Adrenal gland (tissue), 12 donors: ENCODE measurements around the gene GRID1. TPM values are rescaled to one million over a fixed set of nuclear protein-coding genes. Genes with fewer than 3 reads are reported as not detected.

Experiments used
- DNase-seq, 7 donors: peaks; one replicate each; pipeline ENCODE4 v3.0.0-alpha.2; 2019 to 2020
- H3K27ac ChIP-seq, 5 donors: fragments of 200-600 bp; sonication (generic) in 4 of 5; 1 replicate in 3 of 5; 2 replicates in 2 of 5; pipeline versions ENCODE4 v1.5.1 to v1.8.0; 2016 to 2020; ENCODE audit warnings: mild to moderate bottlenecking in 1 of 5
- H3K27me3 ChIP-seq: fragments of 200-600 bp; 2 replicates; pipeline ENCODE4 v1.8.0; 2021
- H3K36me3 ChIP-seq, 2 donors: fragments of 200-600 bp; replicated peaks in 1 of 2; 1 replicate in 1 of 2; 2 replicates in 1 of 2; pipeline versions ENCODE4 v1.5.1 to v1.8.0; 2018 to 2022
- H3K4me1 ChIP-seq, 2 donors: fragments of 200-600 bp; replicated peaks in 1 of 2; 1 replicate in 1 of 2; 2 replicates in 1 of 2; pipeline versions ENCODE4 v1.5.1 to v1.8.0; 2018 to 2021
- H3K4me3 ChIP-seq, 4 donors: fragments of 200-600 bp; sonication (generic) in 3 of 4; one replicate each; pipeline ENCODE4 v1.5.1; 2016 to 2018
- H3K9me3 ChIP-seq, 3 donors: fragments of 200-600 bp; sonication (generic) in 1 of 3; replicated peaks in 1 of 3; 1 replicate in 2 of 3; 2 replicates in 1 of 3; pipeline versions ENCODE4 v1.5.1 to v1.8.0; 2016 to 2021
- CTCF ChIP-seq, 6 experiments: fragments of 450-650 bp in 4 of 6; fragments of 200-600 bp in 2 of 6; sonication (generic) in 1 of 6; IDR thresholded peaks; 1 replicate in 5 of 6; 2 replicates in 1 of 6; pipeline versions ENCODE4 v1.5.1 to v1.8.0; 2016 to 2021; ENCODE audit warnings: antibody characterized with exemption in 6 of 6, mild to moderate bottlenecking in 2 of 6, moderate library complexity in 1 of 6
- POLR2A ChIP-seq, 2 donors: fragments of 450-650 bp; IDR thresholded peaks; one replicate each; pipeline ENCODE4 v1.6.1; 2017; ENCODE audit warnings: antibody characterized with exemption in 2 of 2, mild to moderate bottlenecking in 2 of 2, moderate library complexity in 1 of 2
- WGBS, 4 donors: extraction: QIAGEN DNeasy Blood & Tissue Kit in 2 of 4; methylation state at CpG; one replicate each; pipeline versions ENCODE4 v1.1.5 to v1.1.7; 2013 to 2017; 5-methylcytosine and 5-hydroxymethylcytosine counted together
- intact Hi-C, 2 donors: fragments of 100-400 bp; cut with DNase I; formaldehyde crosslinking; loops; one replicate each; pipeline versions ENCODE4 v1.14.1 to v1.15.0; 2022 to 2023
- polyA plus RNA-seq, 3 donors: library from polyadenylated mRNA; stranded (reverse); fragments of 200-250 nt in 2 of 3; fragments of 350-450 nt in 1 of 3; fragmentation: Illumina TruSeq in 1 of 3; extraction: RNeasy Lipid Tissue Mini Kit (QIAGEN cat#74804) in 1 of 3; gene quantifications; one replicate each; pipeline ENCODE4 v1.2.3, GENCODE V29; 2013 to 2014
- total RNA-seq, 9 donors: library from RNA; depleted of rRNA in 4 of 9; stranded (reverse); fragments of >200 nt in 4 of 9; fragments of 120-200 nt in 1 of 9; fragmentation: NEBNext Ultra II Directional in 1 of 9; extraction: Animal tissue kit (Norgen Biotek cat#: 25700) in 1 of 9; gene quantifications; one replicate each; pipeline versions ENCODE4 v1.1.0 to v1.2.4, GENCODE V29; 2013 to 2023
- donor health status: healthy with polysubstance abuse.
- donor health status: Bipolar disorder and iron deficiency.
- donor health status: DM: yes; HTN: yes; CAD: no.
- donor health status: DM: no; HTN: no; CAD: no.
- donor health status: DM: no; HTN: no; CAD: no.
- donor health status: DM: yes; HTN: yes; CAD: no.

GRID1 gene
- total and polyA plus RNA-seq, 12 donors: 2.2 to 8.0 (median 4.1) TPM

DNA sequence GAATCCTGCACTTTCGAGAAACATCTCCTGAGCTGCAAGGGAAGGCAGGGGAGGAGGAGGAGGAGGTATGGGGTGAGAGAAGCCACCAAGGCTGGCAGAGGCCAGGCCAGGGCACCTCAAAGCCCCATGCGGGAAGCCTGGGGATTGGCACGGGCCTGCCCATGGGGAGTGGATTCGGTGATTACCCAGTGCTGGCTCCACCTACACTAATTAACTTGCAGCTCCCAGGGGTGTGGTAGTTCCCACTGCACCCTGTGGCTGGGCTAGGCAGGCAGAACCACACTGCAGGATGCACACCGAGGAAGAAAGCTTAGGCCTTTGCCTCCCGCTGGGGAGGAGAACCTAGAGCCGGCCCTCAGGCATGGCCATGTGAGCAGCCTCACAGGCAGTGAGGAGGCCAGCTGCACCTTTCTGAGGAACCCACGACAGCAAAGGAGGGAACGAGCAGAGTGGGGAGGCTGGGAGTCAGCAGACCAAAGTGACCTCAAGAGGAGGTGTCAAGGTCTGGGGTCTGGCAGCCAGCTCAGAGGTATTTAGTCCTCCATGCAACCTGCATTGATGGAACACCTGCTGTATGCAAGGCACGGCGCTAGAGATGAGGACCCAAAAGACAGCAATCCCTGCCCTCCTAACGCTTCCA is 27.2 kb downstream of the GRID1 start:
- Histone ChIP-seq H3K4me3 (no peak overlapping the region), H3K27ac (no peak overlapping the region), H3K27me3 (no peaks in the 10 kb centered on the region), H3K9me3 (no peaks in the 10 kb centered on the region), H3K36me3 (no peaks in the 10 kb centered on the region), H3K4me1 (peaks cover 0 to 3% of the 10 kb centered on the region in 2 donors)
- 76 to 84% (median 79%) methylated on average over 7 to 12 of the region's 12 CpGs for WGBS, 4 donors
- intact Hi-C loops: no loop called here
- TF ChIP-seq POLR2A (IDR thresholded peaks at IDR 0.05) (no peak), CTCF (IDR thresholded peaks at IDR 0.05) (no peak)
- no peak for DNase-seq

DNA sequence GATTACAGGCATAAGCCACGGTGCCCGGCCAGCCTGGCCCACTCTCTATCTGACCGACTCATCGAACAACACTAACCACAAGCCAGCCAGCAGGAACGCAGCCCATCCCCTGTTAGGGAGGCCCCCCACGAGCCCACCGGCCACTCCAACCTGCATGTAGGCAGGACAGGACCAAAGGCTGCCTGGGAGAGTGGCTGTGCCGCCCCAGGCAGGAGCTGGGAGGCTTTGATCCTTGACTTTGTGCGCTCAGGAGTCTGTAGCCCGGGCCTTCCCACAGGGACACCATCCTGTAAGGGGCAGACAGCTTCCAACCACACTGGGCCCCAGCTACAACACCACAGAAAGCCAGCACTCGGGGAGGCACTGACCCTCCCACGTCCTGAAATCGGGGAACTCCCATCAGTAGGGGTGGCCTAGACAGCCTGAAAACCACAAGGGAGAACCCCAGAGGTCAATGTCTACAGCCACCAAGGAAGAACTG is 29.4 kb downstream of the GRID1 start:
- H3K27ac ChIP-seq: no peak overlapping the region
- H3K4me1 ChIP-seq: no peaks in the 10 kb centered on the region
- WGBS, 4 donors: 72 to 95% (median 89%) methylated on average over 3 to 13 of the region's 13 CpGs
- H3K27me3 ChIP-seq: no peaks in the 10 kb centered on the region
- no peaks in the 10 kb centered on the region for H3K9me3 ChIP-seq
- no peak for TF ChIP-seq CTCF (IDR thresholded peaks at IDR 0.05)
- no peak for TF ChIP-seq POLR2A (IDR thresholded peaks at IDR 0.05)
- no peak for DNase-seq
- no peaks in the 10 kb centered on the region for H3K36me3 ChIP-seq
- H3K4me3 ChIP-seq: no peak overlapping the region
- intact Hi-C loops: no loop called here

DNA sequence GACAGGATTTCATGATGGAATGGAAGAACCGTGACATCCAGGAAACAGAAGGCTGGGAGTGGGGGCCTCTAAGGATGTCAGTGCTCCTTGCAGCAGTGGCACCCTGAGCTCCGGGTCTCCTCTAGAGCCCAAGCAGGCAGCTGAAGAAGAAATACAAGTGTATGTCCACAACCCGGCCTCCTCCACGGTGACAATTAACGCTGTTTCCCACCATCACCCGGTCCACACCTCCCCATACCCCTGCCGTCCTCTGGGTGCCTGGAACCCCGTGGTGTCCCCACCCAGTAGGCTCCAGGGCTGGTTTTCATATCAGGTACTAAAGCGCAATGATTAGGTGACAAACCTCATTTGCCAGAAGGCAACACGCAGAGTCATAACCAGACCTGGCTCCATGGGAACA is 30.3 kb downstream of the GRID1 start:
- Histone ChIP-seq H3K9me3 (no peaks in the 10 kb centered on the region), H3K27me3 (no peaks in the 10 kb centered on the region), H3K4me3 (no peak overlapping the region), H3K27ac (no peak overlapping the region), H3K4me1 (no peaks in the 10 kb centered on the region), H3K36me3 (no peaks in the 10 kb centered on the region)
- intact Hi-C loops: no loop called here
- DNase-seq: no peak
- 85 to 92% (median 87%) methylated on average over 6 to 10 of the region's 10 CpGs for WGBS, 4 donors
- TF ChIP-seq POLR2A (IDR thresholded peaks at IDR 0.05): no peak
- TF ChIP-seq CTCF (IDR thresholded peaks at IDR 0.05): no peak

- 71 to 100% (median 93%) methylated on average over 1 of the region's 1 CpG for WGBS, 4 donors
- Histone ChIP-seq H3K27ac (no peak overlapping the region), H3K4me1 (no peaks in the 10 kb centered on the region), H3K4me3 (no peak overlapping the region), H3K36me3 (no peaks in the 10 kb centered on the region), H3K9me3 (no peaks in the 10 kb centered on the region), H3K27me3 (no peaks in the 10 kb centered on the region)
- TF ChIP-seq CTCF (IDR thresholded peaks at IDR 0.05) (no peak), POLR2A (IDR thresholded peaks at IDR 0.05) (no peak)
- DNase-seq: no peak
- intact Hi-C loops: no loop called here
Observed at GRCh38 chr10:86335831-86336230, 30.8 kb downstream of the GRID1 start.
